Gastroesophageal sphincter (tissue), 4 donors: Measurements from ENCODE around the gene ZNF236. TPM values are rescaled to one million over a fixed set of nuclear protein-coding genes. Genes with fewer than 3 reads are reported as not detected.

Source experiments
- ATAC-seq: fragments of 150-250 bp; one replicate; pipeline ENCODE4 v1.9.1; 2016; ENCODE audit warnings: mild to moderate bottlenecking, moderate library complexity
- H3K27ac ChIP-seq, 4 donors: fragments of 200-600 bp; sonication (generic) in 3 of 4; 1 replicate in 3 of 4; 2 replicates in 1 of 4; pipeline ENCODE4 v1.5.1; 2016 to 2019
- H3K27me3 ChIP-seq: fragments of 200-600 bp; sonication (generic); one replicate; pipeline ENCODE4 v1.5.1; 2019
- H3K36me3 ChIP-seq, 2 donors: fragments of 200-600 bp; sonication (generic); one replicate each; pipeline ENCODE4 v1.5.1; 2019; ENCODE audit warnings: control low read depth in 1 of 2
- H3K4me1 ChIP-seq, 3 donors: fragments of 200-600 bp; sonication (generic); 1 replicate in 2 of 3; 2 replicates in 1 of 3; pipeline ENCODE4 v1.5.1; 2016 to 2019; ENCODE audit warnings: control low read depth in 2 of 3
- H3K4me3 ChIP-seq, 2 donors: fragments of 200-600 bp; sonication (generic); one replicate each; pipeline ENCODE4 v1.5.1; 2019; ENCODE audit warnings: mild to moderate bottlenecking in 1 of 2, moderate library complexity in 1 of 2
- H3K9me3 ChIP-seq, 3 donors: fragments of 200-600 bp; sonication (generic); one replicate each; pipeline ENCODE4 v1.5.1; 2017 to 2019; ENCODE audit warnings: control low read depth in 2 of 3
- EP300 ChIP-seq: sonication (generic); formaldehyde crosslinking; IDR thresholded peaks from one replicate; pipeline ENCODE4 v1.6.1; 2017; ENCODE audit warnings: antibody characterized with exemption, mild to moderate bottlenecking
- POLR2A ChIP-seq, 2 donors: fragments of 450-650 bp; IDR thresholded peaks; one replicate each; pipeline ENCODE4 v1.6.1; 2017; ENCODE audit warnings: antibody characterized with exemption in 2 of 2, mild to moderate bottlenecking in 2 of 2, moderate library complexity in 1 of 2
- POLR2AphosphoS5 ChIP-seq: sonication (generic); formaldehyde crosslinking; IDR thresholded peaks from one replicate; pipeline ENCODE4 v1.6.1; 2017; ENCODE audit warnings: antibody characterized with exemption
- WGBS, 2 donors: methylation state at CpG; one replicate each; pipeline ENCODE4 v1.1.5; 2018; ENCODE audit warnings: low coverage in 1 of 2; 5-methylcytosine and 5-hydroxymethylcytosine counted together
- total RNA-seq, 4 donors: library from RNA; depleted of rRNA; stranded (reverse); fragments of >200 nt; gene quantifications; one replicate each; pipeline ENCODE4 v1.1.0, GENCODE V29; 2016
- TF ChIP-seq, protein P1 (sequence below), 4 experiments: fragments of 200-600 bp in 2 of 4; fragments of 450-650 bp in 2 of 4; sonication (generic) in 1 of 4; IDR thresholded peaks; one replicate each; pipeline ENCODE4 v1.5.1; 2017 to 2019; ENCODE audit warnings: antibody characterized with exemption in 4 of 4, mild to moderate bottlenecking in 2 of 4, moderate library complexity in 2 of 4

Gene ZNF236
- total RNA-seq, 4 donors from 2014 or later: 8.5 to 26.8 (median 16.8) TPM

DNA sequence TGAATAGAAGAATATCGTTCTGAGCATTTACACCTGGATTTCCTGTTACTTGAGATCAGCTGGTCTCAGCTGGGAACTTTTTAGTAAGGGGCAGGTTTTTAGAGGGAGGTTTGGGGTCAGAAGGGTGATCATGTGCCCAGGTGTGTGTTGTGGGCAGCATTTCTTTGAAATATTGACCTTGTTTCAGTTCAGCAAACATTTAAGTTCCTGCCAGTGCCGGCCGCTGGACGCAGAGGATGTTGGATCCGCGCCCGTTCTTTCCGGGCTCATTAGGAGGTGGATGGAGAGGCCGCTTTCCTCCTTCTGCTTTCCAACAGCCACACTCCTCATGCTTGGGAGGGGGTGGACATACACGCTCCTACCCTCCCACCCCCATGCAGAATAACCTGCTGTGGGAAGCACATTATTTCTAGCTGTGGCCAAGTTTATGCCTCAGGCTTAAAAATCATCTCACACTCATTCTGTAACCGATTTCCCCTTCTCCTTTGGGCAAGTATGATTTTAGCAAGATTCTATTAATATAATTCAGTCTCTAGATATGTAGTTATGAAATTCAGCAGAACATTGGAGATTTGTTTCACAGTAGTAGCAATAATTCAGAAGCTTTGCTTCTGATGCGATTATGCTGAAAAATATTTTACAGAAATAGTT, 131.4 kb downstream of the ZNF236 start:
- H3K9me3 ChIP-seq: no peaks in the 10 kb centered on the region
- peaks cover 0 to 72% of the 10 kb centered on the region in 2 donors for H3K36me3 ChIP-seq
- TF ChIP-seq POLR2AphosphoS5 (no peak), POLR2A (IDR thresholded peaks at IDR 0.05) (no peak), EP300 (no peak)
- TF ChIP-seq, protein P1, sequence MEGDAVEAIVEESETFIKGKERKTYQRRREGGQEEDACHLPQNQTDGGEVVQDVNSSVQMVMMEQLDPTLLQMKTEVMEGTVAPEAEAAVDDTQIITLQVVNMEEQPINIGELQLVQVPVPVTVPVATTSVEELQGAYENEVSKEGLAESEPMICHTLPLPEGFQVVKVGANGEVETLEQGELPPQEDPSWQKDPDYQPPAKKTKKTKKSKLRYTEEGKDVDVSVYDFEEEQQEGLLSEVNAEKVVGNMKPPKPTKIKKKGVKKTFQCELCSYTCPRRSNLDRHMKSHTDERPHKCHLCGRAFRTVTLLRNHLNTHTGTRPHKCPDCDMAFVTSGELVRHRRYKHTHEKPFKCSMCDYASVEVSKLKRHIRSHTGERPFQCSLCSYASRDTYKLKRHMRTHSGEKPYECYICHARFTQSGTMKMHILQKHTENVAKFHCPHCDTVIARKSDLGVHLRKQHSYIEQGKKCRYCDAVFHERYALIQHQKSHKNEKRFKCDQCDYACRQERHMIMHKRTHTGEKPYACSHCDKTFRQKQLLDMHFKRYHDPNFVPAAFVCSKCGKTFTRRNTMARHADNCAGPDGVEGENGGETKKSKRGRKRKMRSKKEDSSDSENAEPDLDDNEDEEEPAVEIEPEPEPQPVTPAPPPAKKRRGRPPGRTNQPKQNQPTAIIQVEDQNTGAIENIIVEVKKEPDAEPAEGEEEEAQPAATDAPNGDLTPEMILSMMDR (IDR thresholded peaks at IDR 0.05): no peak
- peak overlapping the region; percentile 20 to 25 for H3K4me3 ChIP-seq
- no peaks in the 10 kb centered on the region for H3K27me3 ChIP-seq
- 4 to 21% methylated on average over 3 to 4 of the region's 12 CpGs for WGBS, 2 donors
- peak overlapping the region; percentile 21 to 70 (median 69) for H3K27ac ChIP-seq
- H3K4me1 ChIP-seq: peaks cover 0 to 27% (median 9%) of the 10 kb centered on the region in 3 donors
- ATAC-seq: peak; percentile 72

DNA sequence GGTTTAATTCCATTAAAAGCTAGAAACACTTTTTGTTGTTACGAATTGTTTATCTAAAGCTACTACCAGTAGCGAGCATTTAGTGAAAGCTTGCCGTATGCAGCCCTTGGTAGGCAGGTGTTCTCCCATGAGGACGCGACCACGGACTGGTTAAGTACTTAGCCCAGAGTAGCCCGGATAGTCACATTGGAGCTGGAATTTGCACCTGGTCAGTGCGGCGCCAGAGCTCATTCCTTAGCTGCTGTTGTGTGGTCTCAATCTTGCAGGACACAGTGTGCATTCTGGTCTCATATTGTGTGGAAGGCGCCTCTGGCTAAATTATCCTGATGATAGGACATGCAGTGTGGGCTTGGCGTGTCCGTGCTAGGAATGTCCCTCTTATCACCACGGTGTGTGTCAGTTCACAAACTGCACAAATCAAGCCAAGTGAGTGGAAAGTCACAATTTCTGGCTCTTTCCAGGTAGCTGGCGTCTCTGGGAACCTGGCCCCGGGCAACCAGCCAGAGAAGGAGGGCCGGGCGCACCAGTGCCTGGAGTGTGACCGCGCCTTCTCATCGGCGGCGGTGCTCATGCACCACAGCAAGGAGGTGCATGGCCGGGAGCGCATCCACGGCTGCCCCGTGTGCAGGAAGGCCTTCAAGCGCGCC, 133.3 kb downstream of the ZNF236 start:
- TF ChIP-seq, protein P1 (IDR thresholded peaks at IDR 0.05): no peak
- no peak for TF ChIP-seq POLR2AphosphoS5
- WGBS, 2 donors: 89 to 92% methylated on average over 6 to 9 of the region's 28 CpGs
- H3K27me3 ChIP-seq: no peaks in the 10 kb centered on the region
- peaks cover 0 to 72% of the 10 kb centered on the region in 2 donors for H3K36me3 ChIP-seq
- no peak overlapping the region for H3K4me3 ChIP-seq
- no peaks in the 10 kb centered on the region for H3K9me3 ChIP-seq
- ATAC-seq: no peak
- no peak overlapping the region for H3K27ac ChIP-seq
- H3K4me1 ChIP-seq: peaks cover 0 to 32% (median 9%) of the 10 kb centered on the region in 3 donors

DNA sequence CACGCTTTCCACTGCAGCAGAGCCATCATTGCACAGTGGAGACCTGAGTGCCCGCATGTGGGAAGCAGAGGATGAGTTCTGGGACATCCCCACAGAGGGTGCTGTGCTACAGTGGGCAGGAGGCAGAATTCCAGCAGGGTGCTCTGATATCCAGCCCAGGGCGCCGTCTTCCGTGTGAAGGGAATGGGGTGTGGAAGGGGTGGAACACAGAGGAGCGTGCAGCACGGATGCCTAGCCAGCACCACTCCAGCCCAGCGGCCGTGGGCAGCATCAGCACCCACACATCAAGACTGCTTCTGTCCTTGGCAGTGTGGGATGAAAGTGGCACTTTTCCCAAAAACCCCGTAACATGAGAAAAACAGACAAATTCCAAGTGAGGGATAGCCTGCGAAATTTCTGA, 134.3 kb downstream of the ZNF236 start:
- Histone ChIP-seq H3K4me3 (no peak overlapping the region), H3K9me3 (no peaks in the 10 kb centered on the region), H3K27me3 (no peaks in the 10 kb centered on the region), H3K36me3 (peaks cover 0 to 72% of the 10 kb centered on the region in 2 donors), H3K4me1 (peaks cover 0 to 32% (median 9%) of the 10 kb centered on the region in 3 donors), H3K27ac (no peak overlapping the region)
- WGBS, 2 donors: 89% methylated on average over 3 to 8 of the region's 11 CpGs
- ATAC-seq: no peak
- TF ChIP-seq POLR2AphosphoS5: no peak
- TF ChIP-seq POLR2A (IDR thresholded peaks at IDR 0.05): no peak
- TF ChIP-seq EP300: no peak
- TF ChIP-seq, protein P1 (IDR thresholded peaks at IDR 0.05): no peak

DNA sequence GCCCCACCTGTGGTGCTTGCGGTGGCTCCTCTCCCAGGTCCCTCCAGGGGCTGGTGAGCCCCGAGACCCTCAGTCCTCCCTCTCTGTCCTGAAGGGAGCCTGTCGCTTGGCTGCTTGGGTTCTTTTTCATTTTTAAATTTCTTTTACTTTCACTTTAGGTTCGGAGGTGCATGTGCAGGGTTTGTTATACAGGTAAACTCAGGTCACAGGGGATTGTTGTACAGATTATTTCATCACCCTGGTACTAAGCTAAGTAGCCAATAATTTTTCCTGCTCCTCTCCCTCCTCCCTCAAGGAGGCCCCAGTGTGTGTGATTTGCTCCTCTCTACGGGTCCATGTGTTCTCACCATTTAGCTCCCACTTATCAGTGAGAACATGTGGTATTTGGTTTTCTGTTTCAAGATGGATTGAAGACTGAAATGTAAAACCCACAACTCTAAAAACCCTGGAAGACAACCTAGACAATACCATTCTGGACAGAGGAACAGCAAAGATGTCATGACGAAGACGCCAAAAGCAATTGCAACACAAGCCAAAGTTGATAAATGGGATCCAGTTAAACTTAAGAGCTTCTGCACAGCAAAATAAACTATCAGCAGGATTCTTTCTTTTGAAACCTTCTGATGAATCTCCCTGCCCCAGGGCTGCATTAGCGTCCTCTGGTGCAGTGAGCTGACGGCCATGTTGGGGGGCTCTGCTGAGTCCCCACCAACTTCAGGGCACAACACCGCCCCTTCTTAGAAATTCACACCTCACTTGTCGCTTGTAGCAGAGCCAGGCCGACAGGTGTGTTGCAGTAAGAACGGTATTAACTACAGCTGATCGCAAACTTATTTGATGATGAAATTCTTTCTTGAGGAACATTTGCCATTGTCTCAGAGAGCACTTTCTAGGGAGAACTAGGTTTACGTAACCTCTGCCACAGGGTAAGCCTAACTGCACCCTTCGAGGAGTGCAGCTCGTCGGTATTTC, 135.3 kb downstream of the ZNF236 start:
- Histone ChIP-seq H3K4me3 (no peak overlapping the region), H3K27ac (no peak overlapping the region), H3K27me3 (no peaks in the 10 kb centered on the region), H3K36me3 (peaks cover 0 to 69% of the 10 kb centered on the region in 2 donors), H3K9me3 (no peaks in the 10 kb centered on the region), H3K4me1 (peaks cover 0 to 30% (median 9%) of the 10 kb centered on the region in 3 donors)
- TF ChIP-seq POLR2A (IDR thresholded peaks at IDR 0.05) (no peak), EP300 (no peak), POLR2AphosphoS5 (no peak)
- TF ChIP-seq, protein P1 (IDR thresholded peaks at IDR 0.05): no peak
- 92 to 94% methylated on average over 9 to 16 of the region's 18 CpGs for WGBS, 2 donors
- no peak for ATAC-seq
